Thyroid gland (tissue), 4 donors: ENCODE results near the gene UBE2E2. TPM values are rescaled to one million over a fixed set of nuclear protein-coding genes. Genes with fewer than 3 reads are reported as not detected.

Experiments
- DNase-seq, 2 donors: peaks; one replicate each; pipeline ENCODE4 v3.0.0-alpha.2; 2019
- H3K27ac ChIP-seq, 3 donors: fragments of 200-600 bp; sonication (generic); 1 replicate in 2 of 3; 2 replicates in 1 of 3; pipeline ENCODE4 v1.5.1; 2016 to 2019; ENCODE audit warnings: mild to moderate bottlenecking in 1 of 3, moderate library complexity in 1 of 3
- H3K27me3 ChIP-seq: fragments of 200-600 bp; sonication (generic); one replicate; pipeline ENCODE4 v1.5.1; 2019
- H3K36me3 ChIP-seq, 2 donors: fragments of 200-600 bp; sonication (generic); one replicate each; pipeline ENCODE4 v1.5.1; 2016 to 2019
- H3K4me1 ChIP-seq, 2 donors: fragments of 200-600 bp; sonication (generic); one replicate each; pipeline ENCODE4 v1.5.1; 2017 to 2019
- H3K4me3 ChIP-seq, 3 donors: fragments of 200-600 bp; sonication (generic); replicated peaks in 1 of 3; 1 replicate in 2 of 3; 2 replicates in 1 of 3; pipeline ENCODE4 v1.5.1; 2016; ENCODE audit warnings: mild to moderate bottlenecking in 1 of 3
- H3K9me3 ChIP-seq: fragments of 200-600 bp; sonication (generic); one replicate; pipeline ENCODE4 v1.5.1; 2017
- CTCF ChIP-seq, 6 experiments: fragments of 200-600 bp in 3 of 6; fragments of 450-650 bp in 3 of 6; sonication (generic) in 3 of 6; IDR thresholded peaks; one replicate each; pipeline ENCODE4 v1.5.1; 2016 to 2019; ENCODE audit warnings: antibody characterized with exemption in 6 of 6, mild to moderate bottlenecking in 2 of 6, inconsistent platforms in 1 of 6, moderate library complexity in 1 of 6
- POLR2A ChIP-seq, 2 donors: fragments of 450-650 bp; IDR thresholded peaks; one replicate each; pipeline ENCODE4 v1.6.1; 2017; ENCODE audit warnings: antibody characterized with exemption in 2 of 2, mild to moderate bottlenecking in 2 of 2, moderate library complexity in 1 of 2
- WGBS, 2 donors: methylation state at CpG; one replicate each; pipeline ENCODE4 v1.1.5; 2017; 5-methylcytosine and 5-hydroxymethylcytosine counted together
- intact Hi-C: fragments of 100-400 bp; cut with DNase I; formaldehyde crosslinking; loops from one replicate; pipeline ENCODE4 v1.15.1; 2023
- total RNA-seq, 4 donors: library from RNA; depleted of rRNA; stranded (reverse); fragments of >200 nt; gene quantifications; one replicate each; pipeline ENCODE4 v1.2.3, GENCODE V29; 2016

UBE2E2 gene
- total RNA-seq, 4 donors from 2014 or later, result 28.5 to 46.0 (median 38.4) TPM

- Histone ChIP-seq H3K36me3 (no peaks in the 10 kb centered on the region), H3K9me3 (no peaks in the 10 kb centered on the region), H3K4me1 (peaks cover 6 to 8% of the 10 kb centered on the region in 2 donors), H3K27ac (no peak overlapping the region), H3K4me3 (no peak overlapping the region), H3K27me3 (no peaks in the 10 kb centered on the region)
- no peak for DNase-seq
- TF ChIP-seq CTCF (IDR thresholded peaks at IDR 0.05) (no peak), POLR2A (IDR thresholded peaks at IDR 0.05) (no peak)
- intact Hi-C loops, result no loop called here
- 0 to 25% methylated on average over 1 of the region's 1 CpG for WGBS, 2 donors
Measured at GRCh38 chr3:23624305-23624704, 421.2 kb downstream of the UBE2E2 start.

- TF ChIP-seq POLR2A (IDR thresholded peaks at IDR 0.05) (no peak), CTCF (IDR thresholded peaks at IDR 0.05) (no peak)
- Histone ChIP-seq H3K4me1 (peaks cover 7 to 9% of the 10 kb centered on the region in 2 donors), H3K9me3 (no peaks in the 10 kb centered on the region), H3K27ac (no peak overlapping the region), H3K36me3 (no peaks in the 10 kb centered on the region), H3K4me3 (no peak overlapping the region), H3K27me3 (no peaks in the 10 kb centered on the region)
- intact Hi-C loops, result no loop called here
- 94 to 100% methylated on average over 1 to 2 of the region's 2 CpGs for WGBS, 2 donors
- no peak for DNase-seq
Measured at GRCh38 chr3:23626442-23626841, 423.3 kb downstream of the UBE2E2 start.

GRCh38 chr3:23629181-23629894 is 426.2 kb downstream of the UBE2E2 start:
- TF ChIP-seq CTCF (IDR thresholded peaks at IDR 0.05), result no peak
- TF ChIP-seq POLR2A (IDR thresholded peaks at IDR 0.05), result no peak
- H3K36me3 ChIP-seq, result no peaks in the 10 kb centered on the region
- H3K9me3 ChIP-seq, result no peaks in the 10 kb centered on the region
- H3K4me3 ChIP-seq, result no peak overlapping the region
- WGBS, 2 donors, result 59 to 60% methylated on average over 5 of the region's 5 CpGs
- peak overlapping the region; percentile 39 to 51 (median 44) for H3K27ac ChIP-seq
- intact Hi-C loops, result no loop called here
- no peaks in the 10 kb centered on the region for H3K27me3 ChIP-seq
- peak; percentile 48 to 50 for DNase-seq
- peaks cover 7 to 9% of the 10 kb centered on the region in 2 donors for H3K4me1 ChIP-seq

- Histone ChIP-seq H3K36me3 (no peaks in the 10 kb centered on the region), H3K4me1 (peaks cover 7 to 9% of the 10 kb centered on the region in 2 donors), H3K27me3 (no peaks in the 10 kb centered on the region), H3K27ac (no peak overlapping the region), H3K4me3 (no peak overlapping the region), H3K9me3 (no peaks in the 10 kb centered on the region)
- WGBS, 2 donors, result 85 to 91% methylated on average over 6 of the region's 6 CpGs
- intact Hi-C loops, result no loop called here
- DNase-seq, result no peak
- no peak for TF ChIP-seq POLR2A (IDR thresholded peaks at IDR 0.05)
Measured at GRCh38 chr3:23633261-23633960, 430.3 kb downstream of the UBE2E2 start.

GRCh38 chr3:23637339-23637738 is 434.2 kb downstream of the UBE2E2 start:
- H3K27me3 ChIP-seq, result no peaks in the 10 kb centered on the region
- no peaks in the 10 kb centered on the region for H3K9me3 ChIP-seq
- no peaks in the 10 kb centered on the region for H3K36me3 ChIP-seq
- TF ChIP-seq CTCF (IDR thresholded peaks at IDR 0.05) (no peak), POLR2A (IDR thresholded peaks at IDR 0.05) (no peak)
- DNase-seq, result no peak
- 99% methylated on average over 3 of the region's 3 CpGs for WGBS, 2 donors
- no peaks in the 10 kb centered on the region for H3K4me1 ChIP-seq
- intact Hi-C loops, result no loop called here
- no peak overlapping the region for H3K27ac ChIP-seq
- H3K4me3 ChIP-seq, result no peak overlapping the region
